Aorta (tissue), 5 donors: ENCODE data around the gene GAN. TPM values are rescaled to one million over a fixed set of nuclear protein-coding genes. Genes with fewer than 3 reads are reported as not detected.

ENCODE experiments used
- ATAC-seq: fragments of 200-7000 bp; cut with Tn5 transposase; one replicate; pipeline ENCODE4 v1.9.1; 2022; ENCODE audit warnings: moderate library complexity; ENCODE audit not compliant: low FRiP score
- DNase-seq, 2 donors: peaks; one replicate each; pipeline ENCODE4 v3.0.0-alpha.2; 2020
- H3K27ac ChIP-seq, 2 donors: one replicate each; pipeline ENCODE4 v1.5.1; 2013; ENCODE audit warnings: low read length in 2 of 2, mild to moderate bottlenecking in 2 of 2, moderate library complexity in 2 of 2, control low read depth in 1 of 2, inconsistent platforms in 1 of 2, low read depth in 1 of 2
- H3K27me3 ChIP-seq, 2 donors: one replicate each; pipeline ENCODE4 v1.6.1; 2013; ENCODE audit warnings: control low read depth in 1 of 2, low read length in 1 of 2, mild to moderate bottlenecking in 1 of 2, moderate library complexity in 1 of 2; ENCODE audit not compliant: insufficient read depth in 2 of 2, control insufficient read depth in 1 of 2
- H3K36me3 ChIP-seq, 2 donors: one replicate each; pipeline ENCODE4 v1.6.1; 2013; ENCODE audit warnings: control low read depth in 1 of 2, low read length in 1 of 2, mild to moderate bottlenecking in 1 of 2; ENCODE audit not compliant: insufficient read depth in 2 of 2, control insufficient read depth in 1 of 2
- H3K4me1 ChIP-seq, 2 donors: one replicate each; pipeline ENCODE4 v1.6.1; 2013; ENCODE audit warnings: low read length in 2 of 2, control low read depth in 1 of 2, mild to moderate bottlenecking in 1 of 2, moderate library complexity in 1 of 2; ENCODE audit not compliant: insufficient read depth in 2 of 2, control insufficient read depth in 1 of 2
- H3K4me3 ChIP-seq, 2 donors: one replicate each; pipeline ENCODE4 v1.5.1; 2013; ENCODE audit warnings: low read length in 2 of 2, control low read depth in 1 of 2, mild to moderate bottlenecking in 1 of 2
- H3K9me3 ChIP-seq: one replicate; pipeline ENCODE4 v1.6.1; 2013; ENCODE audit warnings: mild to moderate bottlenecking, low read length; ENCODE audit not compliant: control insufficient read depth
- WGBS, 2 donors: extraction: QIAGEN DNeasy Blood & Tissue Kit; methylation state at CpG; one replicate each; pipeline ENCODE4 v1.1.7; 2013; 5-methylcytosine and 5-hydroxymethylcytosine counted together
- intact Hi-C, 2 donors: fragments of 100-400 bp; cut with DNase I; formaldehyde crosslinking; loops; one replicate each; pipeline versions ENCODE4 v1.14.2 to v1.15.0; 2022
- polyA plus RNA-seq, 2 donors: library from polyadenylated mRNA; stranded (reverse); fragments of 200-250 nt; gene quantifications; one replicate each; pipeline ENCODE4 v1.2.3, GENCODE V29; 2013
- total RNA-seq, 2 donors: library from RNA; stranded (reverse); fragmentation: NEBNext Ultra II Directional; extraction: Animal tissue kit (Norgen Biotek cat#: 25700); gene quantifications; one replicate each; pipeline ENCODE4 v1.2.1, GENCODE V29; 2021
- donor health status: healthy with polysubstance abuse.
- donor health status: Bipolar disorder and iron deficiency.
- donor health status: DM: no; HTN: no; CAD: no.
- donor health status: DM: no; HTN: no; CAD: no.
- donor health status: DM: yes; HTN: yes; CAD: no.

Gene GAN
- total and polyA plus RNA-seq, 4 donors: 0.87 to 11.9 (median 6.5) TPM

DNA sequence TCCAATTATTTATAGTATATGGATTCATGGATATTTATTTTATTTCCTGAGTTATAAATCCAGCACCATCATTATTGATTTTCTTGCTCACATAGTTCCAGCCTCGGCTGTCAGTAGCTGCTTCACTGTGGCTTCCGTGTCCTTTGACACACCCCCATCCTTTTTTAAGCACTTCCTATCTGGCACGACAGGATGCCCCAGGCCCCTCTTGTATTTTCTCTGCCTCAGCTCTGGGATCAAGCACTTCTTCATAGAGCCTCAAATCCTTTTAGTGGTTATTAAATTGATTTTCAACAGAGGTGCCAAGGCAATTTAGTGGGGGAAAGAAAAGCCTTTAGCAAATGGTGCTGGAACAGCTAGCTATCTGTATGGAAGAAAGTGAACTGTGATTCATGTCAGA lies 59.8 kb downstream of the GAN start:
- intact Hi-C loops: no loop called here
- ATAC-seq (no peak), DNase-seq (no peak)
- H3K9me3 ChIP-seq: no peaks in the 10 kb centered on the region
- no peak overlapping the region for H3K4me3 ChIP-seq
- WGBS, 2 donors: 68 to 70% methylated on average over 3 of the region's 3 CpGs
- peaks cover 0 to 5% of the 10 kb centered on the region in 2 donors for H3K36me3 ChIP-seq
- no peaks in the 10 kb centered on the region for H3K4me1 ChIP-seq
- H3K27ac ChIP-seq: no peak overlapping the region
- H3K27me3 ChIP-seq: no peaks in the 10 kb centered on the region

DNA sequence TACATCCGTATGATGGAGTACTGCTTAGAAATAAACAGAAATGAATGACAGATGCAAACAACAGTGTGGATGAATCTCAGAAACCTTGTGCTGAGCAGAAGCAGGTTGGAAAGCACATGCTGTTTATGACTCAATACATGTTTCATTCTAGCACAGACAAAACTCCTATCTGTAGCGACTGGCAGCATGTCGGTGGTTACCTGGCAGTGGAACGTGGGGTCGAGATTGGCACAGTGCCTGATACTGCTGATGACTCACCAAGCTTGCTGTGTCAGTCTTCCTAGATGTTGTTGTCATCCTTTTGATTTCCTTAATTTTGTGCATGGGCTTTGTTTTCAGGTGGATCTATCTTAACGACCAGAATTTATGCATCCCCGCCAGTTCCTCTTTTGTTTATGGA lies 62.1 kb downstream of the GAN start:
- Histone ChIP-seq H3K27me3 (no peaks in the 10 kb centered on the region), H3K36me3 (peaks cover 0 to 5% of the 10 kb centered on the region in 2 donors)
- WGBS, 2 donors: 75% methylated on average over 7 of the region's 7 CpGs

DNA sequence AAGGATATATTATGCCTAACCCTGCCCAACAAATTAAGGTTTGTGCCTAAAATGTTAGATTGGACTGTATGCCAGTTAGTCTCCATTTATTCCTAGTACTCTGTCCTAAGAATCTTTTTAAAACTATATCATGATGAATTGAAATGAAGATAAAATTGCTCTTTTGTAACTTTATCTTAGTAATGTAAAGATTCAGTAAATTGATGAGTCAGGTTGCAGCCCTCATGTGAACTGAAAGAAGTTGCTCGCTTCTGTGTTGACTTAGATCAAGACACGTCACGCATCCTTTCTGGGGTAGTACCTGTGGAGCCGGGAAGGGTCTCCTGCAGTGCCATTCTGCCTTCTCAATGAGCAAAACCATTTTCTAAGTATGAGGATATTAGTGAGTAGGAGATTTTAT lies 63.3 kb downstream of the GAN start:
- no peaks in the 10 kb centered on the region for H3K4me1 ChIP-seq
- H3K36me3 ChIP-seq: peaks cover 0 to 5% of the 10 kb centered on the region in 2 donors
- DNase-seq (no peak), ATAC-seq (no peak)
- no peak overlapping the region for H3K27ac ChIP-seq
- H3K9me3 ChIP-seq: no peaks in the 10 kb centered on the region
- no peaks in the 10 kb centered on the region for H3K27me3 ChIP-seq
- intact Hi-C loops: no loop called here
- WGBS, 2 donors: 93 to 95% methylated on average over 4 of the region's 4 CpGs
- H3K4me3 ChIP-seq: no peak overlapping the region

More for the DNA sequence above, 62.1 kb downstream of the GAN start:
- no peak overlapping the region for H3K4me3 ChIP-seq
- intact Hi-C loops: no loop called here
- H3K27ac ChIP-seq: no peak overlapping the region
- ATAC-seq (no peak), DNase-seq (no peak)
- H3K4me1 ChIP-seq: no peaks in the 10 kb centered on the region
- no peaks in the 10 kb centered on the region for H3K9me3 ChIP-seq

DNA sequence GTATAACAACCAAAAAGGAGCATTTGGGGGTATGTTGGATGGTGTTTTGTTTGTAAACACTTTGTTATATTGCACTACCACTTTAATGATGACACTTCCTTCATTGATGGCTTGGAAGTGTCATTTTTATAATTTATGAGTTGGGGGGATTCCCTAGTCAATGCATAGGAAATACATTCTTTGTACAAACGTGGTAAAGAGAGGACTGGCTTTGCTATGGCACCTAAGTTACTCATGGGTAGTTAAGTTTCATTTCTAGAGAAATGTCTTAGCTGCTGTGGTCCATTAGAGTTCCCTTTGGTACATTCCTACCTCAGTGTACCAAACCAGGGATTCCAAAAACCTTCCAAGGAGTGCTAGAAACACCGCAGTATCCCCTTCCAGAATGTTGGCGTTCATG lies 66.2 kb downstream of the GAN start:
- no peaks in the 10 kb centered on the region for H3K9me3 ChIP-seq
- no peak overlapping the region for H3K4me3 ChIP-seq
- H3K36me3 ChIP-seq: peaks cover 0 to 5% of the 10 kb centered on the region in 2 donors
- no peaks in the 10 kb centered on the region for H3K4me1 ChIP-seq
- 92 to 94% methylated on average over 3 of the region's 3 CpGs for WGBS, 2 donors
- intact Hi-C loops: no loop called here
- ATAC-seq (no peak), DNase-seq (no peak)
- no peaks in the 10 kb centered on the region for H3K27me3 ChIP-seq
- no peak overlapping the region for H3K27ac ChIP-seq

DNA sequence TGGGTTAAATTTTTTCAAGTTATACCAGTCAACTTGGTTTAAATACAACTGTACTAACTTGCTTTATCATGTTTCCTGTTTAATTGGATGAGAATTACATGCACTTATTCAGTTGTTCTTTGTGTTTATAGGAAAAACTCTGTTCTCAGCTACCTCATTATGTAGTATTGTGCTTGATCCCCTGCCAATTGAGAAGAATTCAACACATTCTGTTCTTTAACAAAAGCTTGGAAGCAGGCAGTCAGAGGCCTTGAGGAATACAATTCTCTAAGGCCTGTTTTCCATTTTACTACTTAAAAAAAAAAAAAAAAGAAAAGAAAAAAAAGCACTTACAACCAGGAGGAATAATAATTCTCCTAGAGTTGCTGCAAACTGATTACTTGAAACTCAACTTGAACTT lies 69.2 kb downstream of the GAN start:
- Histone ChIP-seq H3K27ac (no peak overlapping the region), H3K4me3 (no peak overlapping the region), H3K4me1 (no peaks in the 10 kb centered on the region), H3K27me3 (no peaks in the 10 kb centered on the region), H3K9me3 (no peaks in the 10 kb centered on the region), H3K36me3 (no peaks in the 10 kb centered on the region)
- no peak for ATAC-seq
- no peak for DNase-seq
- intact Hi-C loops: no loop called here

DNA sequence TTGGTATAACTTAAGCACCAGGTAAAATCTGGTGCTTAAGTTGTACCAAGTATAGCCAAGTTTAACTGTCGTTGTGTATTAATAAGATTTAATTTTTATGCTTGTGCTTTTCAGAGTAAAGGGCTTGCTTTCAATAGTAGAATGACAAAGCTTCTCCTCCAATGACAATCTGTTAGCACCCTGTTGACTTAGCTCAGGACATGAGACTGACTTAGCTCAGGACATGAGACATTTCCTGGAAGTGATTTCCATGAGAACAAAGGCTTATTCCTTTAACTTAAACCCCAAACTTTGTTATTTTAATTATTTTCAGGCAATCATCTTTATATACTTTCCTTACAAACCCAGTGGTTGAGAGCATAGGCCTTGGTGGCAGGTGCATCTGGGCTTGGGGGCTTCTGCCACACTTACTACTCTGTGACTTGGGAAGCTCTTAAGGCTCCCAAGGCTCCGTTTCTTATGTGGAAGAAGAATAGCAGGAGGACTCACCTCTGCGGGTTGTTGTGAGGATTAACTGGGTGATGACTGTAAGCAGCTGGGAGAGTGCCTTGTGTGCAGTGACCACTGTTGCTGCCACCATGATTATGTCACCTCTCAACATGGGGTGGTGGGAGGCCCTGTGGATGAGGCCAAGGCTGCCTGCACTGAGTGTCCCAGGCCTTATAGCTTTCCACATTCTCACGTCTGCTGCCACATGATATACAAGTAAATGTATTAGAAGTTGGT lies 70.4 kb downstream of the GAN start:
- no peaks in the 10 kb centered on the region for H3K36me3 ChIP-seq
- no peaks in the 10 kb centered on the region for H3K4me1 ChIP-seq
- intact Hi-C loops: no loop called here
- no peak overlapping the region for H3K4me3 ChIP-seq
- 96 to 97% methylated on average over 4 of the region's 4 CpGs for WGBS, 2 donors
- DNase-seq: no peak
- H3K27ac ChIP-seq: no peak overlapping the region
- ATAC-seq: no peak
- no peaks in the 10 kb centered on the region for H3K9me3 ChIP-seq
- no peaks in the 10 kb centered on the region for H3K27me3 ChIP-seq

DNA sequence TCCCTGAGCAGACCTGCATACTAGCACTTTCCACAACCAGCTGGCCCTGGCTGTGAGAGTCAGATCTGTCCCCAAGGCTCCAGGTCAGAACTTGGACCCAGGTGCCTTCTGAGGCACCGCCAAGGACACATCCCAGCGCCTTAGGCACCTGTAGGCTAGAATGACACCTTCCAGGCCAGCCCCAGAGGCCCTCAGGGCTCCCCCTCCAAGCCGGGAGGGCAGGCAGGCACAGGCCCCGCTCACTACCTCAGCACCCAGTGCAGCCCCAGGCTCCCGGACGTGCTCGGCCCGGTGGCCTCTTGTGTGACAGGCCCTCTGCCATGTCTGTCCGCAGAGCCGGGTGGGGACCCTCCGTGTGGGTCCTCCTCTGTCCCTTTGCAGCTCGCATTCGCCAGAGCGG lies 73.6 kb downstream of the GAN start:
- Histone ChIP-seq H3K27me3 (no peaks in the 10 kb centered on the region), H3K4me3 (no peak overlapping the region), H3K4me1 (no peaks in the 10 kb centered on the region), H3K27ac (no peak overlapping the region), H3K36me3 (peaks cover 0 to 2% of the 10 kb centered on the region in 2 donors), H3K9me3 (no peaks in the 10 kb centered on the region)
- no peak for ATAC-seq
- intact Hi-C loops: no loop called here
- no peak for DNase-seq
- 94 to 98% methylated on average over 13 to 14 of the region's 14 CpGs for WGBS, 2 donors

DNA sequence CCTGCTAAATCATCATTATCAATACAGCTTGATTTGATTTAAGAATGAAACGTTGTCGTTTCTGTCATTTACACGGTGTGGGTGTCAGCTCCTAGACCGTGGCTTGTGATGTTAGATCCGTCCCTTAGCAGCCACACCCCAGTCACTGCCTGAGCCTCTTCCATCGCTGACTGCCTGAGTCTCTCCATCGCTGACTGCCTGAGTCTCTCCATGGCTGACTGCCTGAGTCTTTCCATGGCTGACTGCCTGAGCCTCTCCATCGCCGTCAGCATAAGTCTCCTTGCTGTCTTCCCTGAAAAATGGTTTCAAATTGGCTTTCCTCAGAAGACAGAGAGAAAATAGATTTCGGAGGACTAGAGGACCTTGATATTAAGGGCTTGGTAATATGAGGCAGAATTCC lies 76.1 kb downstream of the GAN start:
- Histone ChIP-seq H3K4me1 (no peaks in the 10 kb centered on the region), H3K9me3 (no peaks in the 10 kb centered on the region), H3K4me3 (no peak overlapping the region), H3K27ac (no peak overlapping the region), H3K27me3 (no peaks in the 10 kb centered on the region), H3K36me3 (peaks cover 0 to 2% of the 10 kb centered on the region in 2 donors)
- 92 to 93% methylated on average over 10 of the region's 10 CpGs for WGBS, 2 donors
- ATAC-seq (no peak), DNase-seq (no peak)
- intact Hi-C loops: no loop called here

DNA sequence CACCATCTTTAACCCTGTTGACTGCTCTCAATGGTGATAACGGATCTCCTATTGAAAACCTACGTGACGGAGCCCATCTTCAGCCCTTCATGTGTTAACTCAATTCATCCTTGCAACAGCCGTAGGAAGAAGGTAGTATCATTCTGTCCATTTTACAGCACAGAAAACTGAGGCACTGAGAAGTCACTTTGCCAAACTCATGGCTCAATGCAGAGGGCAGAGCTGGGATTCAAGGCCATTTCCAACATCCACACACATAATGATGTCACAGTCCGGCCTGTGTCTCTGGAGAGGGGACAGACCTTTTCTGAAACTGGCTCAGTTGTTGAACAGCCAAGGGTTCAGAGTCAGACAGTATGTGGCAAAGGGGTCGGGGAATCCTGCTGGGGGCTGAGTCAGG lies 77.2 kb downstream of the GAN start:
- no peaks in the 10 kb centered on the region for H3K4me1 ChIP-seq
- 97 to 99% methylated on average over 6 of the region's 6 CpGs for WGBS, 2 donors
- H3K27me3 ChIP-seq: no peaks in the 10 kb centered on the region
- no peak for DNase-seq
- H3K27ac ChIP-seq: no peak overlapping the region
- intact Hi-C loops: no loop called here
- no peak overlapping the region for H3K4me3 ChIP-seq
- no peak for ATAC-seq
- H3K36me3 ChIP-seq: peaks cover 0 to 2% of the 10 kb centered on the region in 2 donors
- no peaks in the 10 kb centered on the region for H3K9me3 ChIP-seq
